ENCODE measurements around the gene RAB6A. TPM values are rescaled to one million over a fixed set of nuclear protein-coding genes. Genes with fewer than 3 reads are reported as not detected.
"Not testable (repeated sequence)": the region's sequence is repeated elsewhere in the genome, so short reads cannot be mapped to it uniquely, and the experiment has no call there.

The RAB6A gene
- total RNA-seq, 6 experiments from 2014 or later, result 91.7 to 130 (median 109) TPM

DNA sequence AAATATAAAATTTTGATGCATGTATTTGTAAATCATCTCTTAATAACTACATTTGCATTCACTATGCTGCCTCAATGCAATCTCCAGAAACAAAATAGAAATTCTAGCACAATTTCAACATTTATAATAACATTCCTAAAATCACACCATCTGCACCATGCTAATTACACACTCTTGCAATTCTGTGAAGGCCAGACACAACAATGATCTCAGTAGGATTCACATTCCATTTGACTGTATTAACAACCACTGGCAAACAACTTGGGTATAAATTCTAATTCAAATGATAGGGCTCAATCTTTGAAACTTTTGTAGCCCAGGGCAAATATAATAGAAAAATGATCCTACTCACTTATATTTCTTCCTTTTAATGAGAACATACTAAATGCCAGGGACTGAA is 25.9 kb downstream of the RAB6A start:
- no peak overlapping the region for H3K4me3 Mint-ChIP-seq
- no peak for DNase-seq

DNA sequence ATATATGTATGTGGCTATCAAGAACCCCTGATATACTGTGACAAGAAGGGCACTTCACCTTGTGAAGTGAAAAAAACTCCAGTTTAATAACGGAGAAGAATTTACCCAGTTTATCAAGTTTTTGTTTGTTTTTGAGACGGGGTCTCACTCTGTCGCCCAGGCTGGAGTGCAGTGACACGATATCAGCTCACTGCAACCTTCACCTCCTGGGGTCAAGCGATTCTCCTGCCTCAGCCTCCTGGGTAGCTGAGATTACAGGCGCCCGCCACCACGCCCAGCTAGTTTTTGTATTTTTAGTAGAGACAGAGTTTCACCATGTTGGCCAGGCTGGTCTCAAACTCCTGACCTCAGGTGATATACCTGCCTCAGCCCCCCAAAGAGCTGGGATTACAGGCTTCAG is 26.9 kb downstream of the RAB6A start:
- not testable (repeated sequence) for H3K27ac Mint-ChIP-seq

More for the DNA sequence above, 25.9 kb downstream of the RAB6A start:
- Mint-ChIP-seq H3K36me3 (ENCODE audit: low read depth) (peaks cover under 1% of the 10 kb centered on the region), H3K4me1 (ENCODE audit: low read depth) (peaks cover 30% of the 10 kb centered on the region), H3K9me3 (no peaks in the 10 kb centered on the region), H3K27me3 (ENCODE audit: insufficient read depth) (no peaks in the 10 kb centered on the region), H3K27ac (peak overlapping the region; percentile 12; the same call in 1 of the 2 replicates)
- TF ChIP-seq, protein P1, sequence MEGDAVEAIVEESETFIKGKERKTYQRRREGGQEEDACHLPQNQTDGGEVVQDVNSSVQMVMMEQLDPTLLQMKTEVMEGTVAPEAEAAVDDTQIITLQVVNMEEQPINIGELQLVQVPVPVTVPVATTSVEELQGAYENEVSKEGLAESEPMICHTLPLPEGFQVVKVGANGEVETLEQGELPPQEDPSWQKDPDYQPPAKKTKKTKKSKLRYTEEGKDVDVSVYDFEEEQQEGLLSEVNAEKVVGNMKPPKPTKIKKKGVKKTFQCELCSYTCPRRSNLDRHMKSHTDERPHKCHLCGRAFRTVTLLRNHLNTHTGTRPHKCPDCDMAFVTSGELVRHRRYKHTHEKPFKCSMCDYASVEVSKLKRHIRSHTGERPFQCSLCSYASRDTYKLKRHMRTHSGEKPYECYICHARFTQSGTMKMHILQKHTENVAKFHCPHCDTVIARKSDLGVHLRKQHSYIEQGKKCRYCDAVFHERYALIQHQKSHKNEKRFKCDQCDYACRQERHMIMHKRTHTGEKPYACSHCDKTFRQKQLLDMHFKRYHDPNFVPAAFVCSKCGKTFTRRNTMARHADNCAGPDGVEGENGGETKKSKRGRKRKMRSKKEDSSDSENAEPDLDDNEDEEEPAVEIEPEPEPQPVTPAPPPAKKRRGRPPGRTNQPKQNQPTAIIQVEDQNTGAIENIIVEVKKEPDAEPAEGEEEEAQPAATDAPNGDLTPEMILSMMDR (IDR thresholded peaks at IDR 0.05), result no peak

DNA sequence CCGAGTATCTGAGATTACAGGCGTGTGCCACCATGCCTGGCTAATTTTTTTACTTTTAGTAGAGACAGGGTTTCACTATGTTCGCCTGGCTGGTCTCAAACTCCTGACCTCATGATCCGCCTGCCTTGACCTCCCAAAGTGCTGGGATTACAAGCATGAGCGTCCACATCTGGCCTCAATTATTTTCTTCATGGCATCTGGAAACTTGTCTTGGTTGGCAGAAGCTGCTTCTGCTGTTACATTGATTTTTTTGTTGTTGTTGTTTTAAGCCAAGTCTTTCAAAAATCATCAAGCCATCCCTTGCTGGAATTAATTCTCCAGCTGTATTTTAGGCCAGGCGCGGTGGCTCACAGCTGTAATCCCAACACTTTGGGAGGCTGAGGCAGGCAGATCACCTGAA is 27.9 kb downstream of the RAB6A start:
- H3K36me3 Mint-ChIP-seq (ENCODE audit: low read depth); H3K27ac Mint-ChIP-seq; DNase-seq; H3K4me3 Mint-ChIP-seq; H3K27me3 Mint-ChIP-seq (ENCODE audit: insufficient read depth); H3K9me3 Mint-ChIP-seq: not testable (repeated sequence)
- H3K4me1 Mint-ChIP-seq (ENCODE audit: low read depth), result peaks cover 30% of the 10 kb centered on the region

More for the DNA sequence above, 26.9 kb downstream of the RAB6A start:
- H3K4me1 Mint-ChIP-seq (ENCODE audit: low read depth), result peaks cover 30% of the 10 kb centered on the region
- H3K4me3 Mint-ChIP-seq; DNase-seq; H3K27me3 Mint-ChIP-seq (ENCODE audit: insufficient read depth); H3K36me3 Mint-ChIP-seq (ENCODE audit: low read depth); H3K9me3 Mint-ChIP-seq: not testable (repeated sequence)

DNA sequence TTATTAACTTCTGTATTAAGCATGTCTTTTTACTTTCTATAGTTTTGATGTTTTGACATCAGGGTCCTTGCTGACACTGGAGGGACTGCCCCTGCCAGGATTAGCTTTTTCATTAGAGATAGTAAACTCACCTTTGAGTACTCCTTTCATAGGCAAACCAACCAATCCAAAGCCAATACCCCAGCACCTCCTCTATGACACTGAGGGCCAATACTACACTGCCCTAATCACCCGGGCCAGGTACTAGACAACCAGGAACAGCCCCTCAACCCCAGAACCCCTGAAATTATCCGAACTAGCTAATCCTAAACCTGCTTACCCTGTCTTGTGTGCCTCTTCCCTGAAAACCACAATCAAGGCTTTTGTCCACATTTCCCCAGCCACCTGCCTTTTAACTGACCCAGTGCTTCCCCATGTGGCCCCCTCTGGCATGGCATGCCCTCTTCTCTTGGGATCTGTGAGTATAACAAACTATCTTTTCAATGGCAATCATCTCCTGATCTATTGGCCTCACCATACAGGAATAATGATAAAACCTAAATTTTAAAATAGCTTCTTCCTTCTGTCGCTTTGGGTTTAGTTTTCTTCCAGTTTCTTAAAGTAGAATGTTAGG is 31.2 kb downstream of the RAB6A start:
- H3K9me3 Mint-ChIP-seq, result no peaks in the 10 kb centered on the region
- H3K27me3 Mint-ChIP-seq (ENCODE audit: insufficient read depth), result peaks cover 2% of the 10 kb centered on the region; the same call in 1 of the 2 replicates
- peaks cover 23% of the 10 kb centered on the region for H3K36me3 Mint-ChIP-seq (ENCODE audit: low read depth)
- H3K4me3 Mint-ChIP-seq, result no peak overlapping the region
- H3K4me1 Mint-ChIP-seq (ENCODE audit: low read depth), result peaks cover 16% of the 10 kb centered on the region
- H3K27ac Mint-ChIP-seq, result no peak overlapping the region; the same call in 1 of the 2 replicates
- TF ChIP-seq, protein P1 (IDR thresholded peaks at IDR 0.05), result peak; percentile 64
- DNase-seq, result no peak

DNA sequence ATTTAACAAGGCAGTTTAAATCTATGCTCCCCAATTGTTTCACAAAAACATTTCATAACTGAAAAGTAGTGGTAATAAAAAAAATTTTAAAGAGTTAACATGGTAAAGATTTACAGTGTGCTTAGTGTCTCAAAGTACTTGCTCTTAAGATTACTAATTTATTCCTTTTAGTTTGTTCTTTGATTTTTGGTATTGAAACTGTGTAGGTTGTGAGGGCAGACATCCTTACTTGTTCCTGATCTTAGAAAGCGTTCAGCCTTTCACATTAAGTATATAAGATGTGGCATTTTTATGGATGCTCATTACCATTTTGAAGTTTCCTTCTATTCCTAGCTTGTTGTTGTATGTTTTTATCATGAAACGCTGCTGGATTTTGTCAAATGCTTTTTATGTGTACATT is 32.9 kb downstream of the RAB6A start:
- H3K9me3 Mint-ChIP-seq, result no peaks in the 10 kb centered on the region
- TF ChIP-seq, protein P1 (IDR thresholded peaks at IDR 0.05), result no peak
- no peak for DNase-seq
- no peak overlapping the region for H3K27ac Mint-ChIP-seq
- H3K4me3 Mint-ChIP-seq, result no peak overlapping the region
- H3K36me3 Mint-ChIP-seq (ENCODE audit: low read depth), result peaks cover 24% of the 10 kb centered on the region
- 0 out of 2 replicates have a peak, but pooled peaks cover 9% of the 10 kb centered on the region for H3K4me1 Mint-ChIP-seq (ENCODE audit: low read depth)
- peaks cover 2% of the 10 kb centered on the region; the same call in 1 of the 2 replicates for H3K27me3 Mint-ChIP-seq (ENCODE audit: insufficient read depth)

DNA sequence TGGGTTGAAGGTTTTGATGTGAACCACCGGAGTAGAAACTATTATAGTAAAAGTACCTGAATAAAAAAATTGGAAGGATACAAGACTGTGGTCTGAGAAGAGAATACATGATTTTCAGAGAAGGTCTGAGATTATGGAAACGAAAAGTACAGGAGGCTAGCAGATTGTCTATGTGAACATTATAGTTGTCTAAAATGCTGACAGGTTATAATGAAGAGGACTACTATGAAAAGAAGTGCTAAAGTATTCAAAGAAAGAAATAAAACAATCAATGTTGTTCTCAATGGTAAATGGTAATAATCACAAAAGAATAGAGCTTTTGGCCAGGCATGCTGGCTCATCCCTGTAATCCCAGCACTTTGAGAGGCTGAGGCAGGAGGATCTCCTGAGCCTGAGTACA is 34.0 kb downstream of the RAB6A start:
- Mint-ChIP-seq H3K4me3 (no peak overlapping the region), H3K27me3 (ENCODE audit: insufficient read depth) (peaks cover 2% of the 10 kb centered on the region; the same call in 1 of the 2 replicates), H3K27ac (no peak overlapping the region; the same call in 1 of the 2 replicates), H3K9me3 (no peaks in the 10 kb centered on the region), H3K4me1 (ENCODE audit: low read depth) (0 out of 2 replicates have a peak, but pooled peaks cover 4% of the 10 kb centered on the region), H3K36me3 (ENCODE audit: low read depth) (peaks cover 24% of the 10 kb centered on the region)
- no peak for DNase-seq
- TF ChIP-seq, protein P1 (IDR thresholded peaks at IDR 0.05), result no peak

Data from HFFc6 (cell line).